Measurements from ENCODE around the gene IDH3B. TPM values are rescaled to one million over a fixed set of nuclear protein-coding genes. Genes with fewer than 3 reads are reported as not detected.

IDH3B gene
- total and polyA plus RNA-seq, 2 of the 13 experiments (the other 11 are each of a cell fraction or from before 2014, with no cell fraction given) = 215 to 254 TPM

DNA sequence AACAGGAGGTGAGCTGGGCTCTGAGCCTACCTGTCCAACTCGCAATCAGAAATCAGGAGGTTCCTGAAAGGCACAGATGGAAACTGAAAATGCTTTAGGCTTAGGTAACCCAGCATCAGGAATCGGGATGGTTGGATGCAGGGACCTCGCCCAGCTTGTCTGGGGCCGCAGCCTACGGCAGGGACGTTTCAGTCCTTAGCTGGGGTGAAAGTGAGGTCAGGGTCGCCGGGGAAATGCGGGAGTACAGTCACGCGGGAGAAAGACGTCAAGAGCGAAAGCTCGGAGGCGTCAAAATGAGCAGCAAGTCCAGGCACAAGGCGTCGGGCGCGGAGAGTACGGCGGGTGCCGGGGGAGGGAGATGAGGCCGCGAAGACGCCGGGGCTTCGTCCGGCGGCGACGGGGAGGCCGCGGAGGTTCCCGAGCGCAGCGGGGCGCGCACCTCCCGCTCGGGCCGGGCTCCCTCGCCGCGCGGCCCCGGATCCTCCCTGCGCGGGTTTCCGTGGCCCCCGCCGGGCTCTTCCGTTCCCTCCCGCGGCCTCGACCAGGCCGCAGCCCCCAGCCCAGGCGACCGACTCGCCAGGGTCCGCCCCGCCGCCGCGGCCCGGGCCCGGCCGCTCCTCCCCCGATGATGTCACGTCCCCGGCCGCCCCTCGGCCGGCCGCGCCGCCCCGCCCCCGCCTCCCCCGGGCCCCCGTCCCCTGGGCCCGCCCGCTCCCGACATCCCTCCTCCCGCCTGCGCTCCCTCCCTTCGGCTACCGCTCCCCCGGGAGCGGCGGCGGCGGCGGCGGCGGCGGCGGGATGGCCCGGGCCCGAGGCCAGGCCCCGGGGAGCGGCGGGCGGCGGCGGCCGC lies 28.2 kb upstream of the IDH3B start, which contains the start of gene EBF4 (continued):
- TF ChIP-seq ZNF891 (CRISPR knock-in tag; IDR thresholded peaks at IDR 0.05) = no peak
- no peak for TF ChIP-seq ISL2 (CRISPR knock-in tag; IDR thresholded peaks at IDR 0.05)
- TF ChIP-seq ARHGAP35 (CRISPR knock-in tag; IDR thresholded peaks at IDR 0.05; ENCODE audit: borderline replicate concordance) = peak; percentile 86; the same call in 1 of the 2 replicates
- TF ChIP-seq, protein P1, sequence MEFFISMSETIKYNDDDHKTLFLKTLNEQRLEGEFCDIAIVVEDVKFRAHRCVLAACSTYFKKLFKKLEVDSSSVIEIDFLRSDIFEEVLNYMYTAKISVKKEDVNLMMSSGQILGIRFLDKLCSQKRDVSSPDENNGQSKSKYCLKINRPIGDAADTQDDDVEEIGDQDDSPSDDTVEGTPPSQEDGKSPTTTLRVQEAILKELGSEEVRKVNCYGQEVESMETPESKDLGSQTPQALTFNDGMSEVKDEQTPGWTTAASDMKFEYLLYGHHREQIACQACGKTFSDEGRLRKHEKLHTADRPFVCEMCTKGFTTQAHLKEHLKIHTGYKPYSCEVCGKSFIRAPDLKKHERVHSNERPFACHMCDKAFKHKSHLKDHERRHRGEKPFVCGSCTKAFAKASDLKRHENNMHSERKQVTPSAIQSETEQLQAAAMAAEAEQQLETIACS (CRISPR knock-in tag; IDR thresholded peaks at IDR 0.05) = peak; percentile 48; the same call in 1 of the 2 replicates
- TF ChIP-seq, protein P2, sequence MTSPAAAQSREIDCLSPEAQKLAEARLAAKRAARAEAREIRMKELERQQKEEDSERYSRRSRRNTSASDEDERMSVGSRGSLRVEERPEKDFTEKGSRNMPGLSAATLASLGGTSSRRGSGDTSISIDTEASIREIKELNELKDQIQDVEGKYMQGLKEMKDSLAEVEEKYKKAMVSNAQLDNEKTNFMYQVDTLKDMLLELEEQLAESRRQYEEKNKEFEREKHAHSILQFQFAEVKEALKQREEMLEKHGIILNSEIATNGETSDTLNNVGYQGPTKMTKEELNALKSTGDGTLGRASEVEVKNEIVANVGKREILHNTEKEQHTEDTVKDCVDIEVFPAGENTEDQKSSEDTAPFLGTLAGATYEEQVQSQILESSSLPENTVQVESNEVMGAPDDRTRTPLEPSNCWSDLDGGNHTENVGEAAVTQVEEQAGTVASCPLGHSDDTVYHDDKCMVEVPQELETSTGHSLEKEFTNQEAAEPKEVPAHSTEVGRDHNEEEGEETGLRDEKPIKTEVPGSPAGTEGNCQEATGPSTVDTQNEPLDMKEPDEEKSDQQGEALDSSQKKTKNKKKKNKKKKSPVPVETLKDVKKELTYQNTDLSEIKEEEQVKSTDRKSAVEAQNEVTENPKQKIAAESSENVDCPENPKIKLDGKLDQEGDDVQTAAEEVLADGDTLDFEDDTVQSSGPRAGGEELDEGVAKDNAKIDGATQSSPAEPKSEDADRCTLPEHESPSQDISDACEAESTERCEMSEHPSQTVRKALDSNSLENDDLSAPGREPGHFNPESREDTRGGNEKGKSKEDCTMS (CRISPR knock-in tag; conservative IDR thresholded peaks at IDR 0.05) = no peak
- TF ChIP-seq THAP11 (CRISPR knock-in tag; IDR thresholded peaks at IDR 0.05) = peak; percentile 46
- TF ChIP-seq, protein P3, sequence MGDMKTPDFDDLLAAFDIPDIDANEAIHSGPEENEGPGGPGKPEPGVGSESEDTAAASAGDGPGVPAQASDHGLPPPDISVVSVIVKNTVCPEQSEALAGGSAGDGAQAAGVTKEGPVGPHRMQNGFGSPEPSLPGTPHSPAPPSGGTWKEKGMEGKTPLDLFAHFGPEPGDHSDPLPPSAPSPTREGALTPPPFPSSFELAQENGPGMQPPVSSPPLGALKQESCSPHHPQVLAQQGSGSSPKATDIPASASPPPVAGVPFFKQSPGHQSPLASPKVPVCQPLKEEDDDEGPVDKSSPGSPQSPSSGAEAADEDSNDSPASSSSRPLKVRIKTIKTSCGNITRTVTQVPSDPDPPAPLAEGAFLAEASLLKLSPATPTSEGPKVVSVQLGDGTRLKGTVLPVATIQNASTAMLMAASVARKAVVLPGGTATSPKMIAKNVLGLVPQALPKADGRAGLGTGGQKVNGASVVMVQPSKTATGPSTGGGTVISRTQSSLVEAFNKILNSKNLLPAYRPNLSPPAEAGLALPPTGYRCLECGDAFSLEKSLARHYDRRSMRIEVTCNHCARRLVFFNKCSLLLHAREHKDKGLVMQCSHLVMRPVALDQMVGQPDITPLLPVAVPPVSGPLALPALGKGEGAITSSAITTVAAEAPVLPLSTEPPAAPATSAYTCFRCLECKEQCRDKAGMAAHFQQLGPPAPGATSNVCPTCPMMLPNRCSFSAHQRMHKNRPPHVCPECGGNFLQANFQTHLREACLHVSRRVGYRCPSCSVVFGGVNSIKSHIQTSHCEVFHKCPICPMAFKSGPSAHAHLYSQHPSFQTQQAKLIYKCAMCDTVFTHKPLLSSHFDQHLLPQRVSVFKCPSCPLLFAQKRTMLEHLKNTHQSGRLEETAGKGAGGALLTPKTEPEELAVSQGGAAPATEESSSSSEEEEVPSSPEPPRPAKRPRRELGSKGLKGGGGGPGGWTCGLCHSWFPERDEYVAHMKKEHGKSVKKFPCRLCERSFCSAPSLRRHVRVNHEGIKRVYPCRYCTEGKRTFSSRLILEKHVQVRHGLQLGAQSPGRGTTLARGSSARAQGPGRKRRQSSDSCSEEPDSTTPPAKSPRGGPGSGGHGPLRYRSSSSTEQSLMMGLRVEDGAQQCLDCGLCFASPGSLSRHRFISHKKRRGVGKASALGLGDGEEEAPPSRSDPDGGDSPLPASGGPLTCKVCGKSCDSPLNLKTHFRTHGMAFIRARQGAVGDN (CRISPR knock-in tag; IDR thresholded peaks at IDR 0.05) = peak; percentile 91
- TF ChIP-seq, protein P4, sequence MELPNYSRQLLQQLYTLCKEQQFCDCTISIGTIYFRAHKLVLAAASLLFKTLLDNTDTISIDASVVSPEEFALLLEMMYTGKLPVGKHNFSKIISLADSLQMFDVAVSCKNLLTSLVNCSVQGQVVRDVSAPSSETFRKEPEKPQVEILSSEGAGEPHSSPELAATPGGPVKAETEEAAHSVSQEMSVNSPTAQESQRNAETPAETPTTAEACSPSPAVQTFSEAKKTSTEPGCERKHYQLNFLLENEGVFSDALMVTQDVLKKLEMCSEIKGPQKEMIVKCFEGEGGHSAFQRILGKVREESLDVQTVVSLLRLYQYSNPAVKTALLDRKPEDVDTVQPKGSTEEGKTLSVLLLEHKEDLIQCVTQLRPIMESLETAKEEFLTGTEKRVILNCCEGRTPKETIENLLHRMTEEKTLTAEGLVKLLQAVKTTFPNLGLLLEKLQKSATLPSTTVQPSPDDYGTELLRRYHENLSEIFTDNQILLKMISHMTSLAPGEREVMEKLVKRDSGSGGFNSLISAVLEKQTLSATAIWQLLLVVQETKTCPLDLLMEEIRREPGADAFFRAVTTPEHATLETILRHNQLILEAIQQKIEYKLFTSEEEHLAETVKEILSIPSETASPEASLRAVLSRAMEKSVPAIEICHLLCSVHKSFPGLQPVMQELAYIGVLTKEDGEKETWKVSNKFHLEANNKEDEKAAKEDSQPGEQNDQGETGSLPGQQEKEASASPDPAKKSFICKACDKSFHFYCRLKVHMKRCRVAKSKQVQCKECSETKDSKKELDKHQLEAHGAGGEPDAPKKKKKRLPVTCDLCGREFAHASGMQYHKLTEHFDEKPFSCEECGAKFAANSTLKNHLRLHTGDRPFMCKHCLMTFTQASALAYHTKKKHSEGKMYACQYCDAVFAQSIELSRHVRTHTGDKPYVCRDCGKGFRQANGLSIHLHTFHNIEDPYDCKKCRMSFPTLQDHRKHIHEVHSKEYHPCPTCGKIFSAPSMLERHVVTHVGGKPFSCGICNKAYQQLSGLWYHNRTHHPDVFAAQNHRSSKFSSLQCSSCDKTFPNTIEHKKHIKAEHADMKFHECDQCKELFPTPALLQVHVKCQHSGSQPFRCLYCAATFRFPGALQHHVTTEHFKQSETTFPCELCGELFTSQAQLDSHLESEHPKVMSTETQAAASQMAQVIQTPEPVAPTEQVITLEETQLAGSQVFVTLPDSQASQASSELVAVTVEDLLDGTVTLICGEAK (IDR thresholded peaks at IDR 0.05) = no peak
- TF ChIP-seq, protein P4 (CRISPR knock-in tag; IDR thresholded peaks at IDR 0.05) = 0 out of 2 replicates have a peak, but pooled peaks have one; percentile 70
- TF ChIP-seq SCMH1 (CRISPR knock-in tag; IDR thresholded peaks at IDR 0.05; ENCODE audit: borderline replicate concordance) = no peak
- TF ChIP-seq RFX3 (CRISPR knock-in tag; IDR thresholded peaks at IDR 0.05) = no peak

All from HepG2 (cell line).